Naive thymus-derived CD4-positive, alpha-beta T cell (primary cell): Measurements from ENCODE around the gene DNAI4. TPM values are rescaled to one million over a fixed set of nuclear protein-coding genes. Genes with fewer than 3 reads are reported as not detected.

Experiments
- ATAC-seq: fragments of 150-1000 bp; cut with Tn5 transposase; 2 replicates; pipeline ENCODE4 v1.10.0; 2021; ENCODE audit warnings: mild to moderate bottlenecking, moderate library complexity
- CTCF ChIA-PET: fragments of 350-600 bp; sonication (Branson Sonifier 250); formaldehyde crosslinking; loops from one replicate; lab custom pipeline; 2021; ENCODE audit warnings: antibody characterized with exemption; lab: Charles Lee
- POLR2A ChIA-PET: fragments of 350-600 bp; sonication (Branson Sonifier 250); formaldehyde crosslinking; loops from one replicate; lab custom pipeline; 2021; ENCODE audit warnings: antibody characterized with exemption, inconsistent platforms; lab: Charles Lee
- DNase-seq, 9 donors: peaks; one replicate each; pipeline versions ENCODE4 v3.0.0 to v3.0.0-alpha.2; 2020 to 2022; ENCODE audit warnings: mixed read lengths in 1 of 9
- H3K27ac ChIP-seq: one replicate; pipeline ENCODE4 v1.7.0; 2013; ENCODE audit warnings: mild to moderate bottlenecking, low read depth, low read length, moderate library complexity
- H3K27me3 ChIP-seq, 2 donors: one replicate each; pipeline ENCODE4 v1.7.0; 2013; ENCODE audit warnings: low read length in 2 of 2, mild to moderate bottlenecking in 2 of 2, moderate library complexity in 2 of 2; ENCODE audit not compliant: control insufficient read depth in 2 of 2, insufficient read depth in 2 of 2
- H3K36me3 ChIP-seq, 3 experiments: 1 replicate in 2 of 3; 2 replicates in 1 of 3; pipeline ENCODE4 v1.7.0; 2013; ENCODE audit warnings: low read length in 3 of 3, mild to moderate bottlenecking in 3 of 3, moderate library complexity in 1 of 3; ENCODE audit not compliant: insufficient read depth in 3 of 3, control insufficient read depth in 2 of 3
- H3K4me1 ChIP-seq, 2 donors: one replicate each; pipeline ENCODE4 v1.7.0; 2013; ENCODE audit warnings: low read length in 2 of 2, mild to moderate bottlenecking in 2 of 2, moderate library complexity in 1 of 2; ENCODE audit not compliant: control insufficient read depth in 2 of 2, insufficient read depth in 2 of 2
- H3K4me3 ChIP-seq: 2 replicates; pipeline ENCODE4 v1.7.0; 2013; ENCODE audit warnings: mild to moderate bottlenecking, low read length
- H3K9me3 ChIP-seq, 3 experiments: 1 replicate in 2 of 3; 2 replicates in 1 of 3; pipeline ENCODE4 v1.7.0; 2013; ENCODE audit warnings: low read length in 3 of 3; ENCODE audit not compliant: control insufficient read depth in 2 of 3
- H3K27ac Mint-ChIP-seq, 9 donors: one replicate each; pipeline ENCODE4 v1.8.0; 2020 to 2022; ENCODE audit warnings: mixed read lengths in 9 of 9, mild to moderate bottlenecking in 8 of 9, moderate library complexity in 5 of 9, inconsistent platforms in 2 of 9
- H3K27me3 Mint-ChIP-seq, 5 donors: one replicate each; pipeline ENCODE4 v1.8.0; 2021 to 2022; ENCODE audit warnings: mixed read lengths in 5 of 5, mild to moderate bottlenecking in 1 of 5
- H3K36me3 Mint-ChIP-seq, 5 donors: one replicate each; pipeline ENCODE4 v1.8.0; 2020 to 2022; ENCODE audit warnings: mixed read lengths in 5 of 5, mild to moderate bottlenecking in 3 of 5, inconsistent platforms in 1 of 5
- H3K4me1 Mint-ChIP-seq, 7 donors: one replicate each; pipeline ENCODE4 v1.8.0; 2020 to 2022; ENCODE audit warnings: mixed read lengths in 7 of 7, mild to moderate bottlenecking in 3 of 7, inconsistent platforms in 1 of 7
- H3K4me3 Mint-ChIP-seq, 10 donors: one replicate each; pipeline ENCODE4 v1.8.0; 2020 to 2022; ENCODE audit warnings: mild to moderate bottlenecking in 10 of 10, mixed read lengths in 10 of 10, moderate library complexity in 6 of 10, inconsistent platforms in 2 of 10
- H3K9me3 Mint-ChIP-seq, 11 donors: one replicate each; pipeline ENCODE4 v1.8.0; 2020 to 2022; ENCODE audit warnings: mixed read lengths in 11 of 11, mild to moderate bottlenecking in 4 of 11, inconsistent platforms in 1 of 11, moderate library complexity in 1 of 11
- intact Hi-C, 2 donors: fragments of 100-400 bp; cut with micrococcal nuclease; formaldehyde crosslinking; loops; one replicate each; pipeline ENCODE4 v1.15.1; 2023
- polyA plus RNA-seq, 2 donors: library from polyadenylated mRNA; unstranded; fragments of 300-500 nt; fragmentation: Illumina TruSeq; gene quantifications; one replicate each; pipeline ENCODE4 v1.2.3, GENCODE V29; 2021
- total RNA-seq, 6 experiments: library from RNA in 5 of 6; stranded (reverse) in 5 of 6; gene quantifications; 1 replicate in 5 of 6; 2 replicates in 1 of 6; pipeline ENCODE4 v1.2.3 and lab custom pipeline; 2021 to 2026

Gene DNAI4
- total and polyA plus RNA-seq, 7 experiments from 2014 or later = 1.3 to 10.7 (median 2.3) TPM

DNA sequence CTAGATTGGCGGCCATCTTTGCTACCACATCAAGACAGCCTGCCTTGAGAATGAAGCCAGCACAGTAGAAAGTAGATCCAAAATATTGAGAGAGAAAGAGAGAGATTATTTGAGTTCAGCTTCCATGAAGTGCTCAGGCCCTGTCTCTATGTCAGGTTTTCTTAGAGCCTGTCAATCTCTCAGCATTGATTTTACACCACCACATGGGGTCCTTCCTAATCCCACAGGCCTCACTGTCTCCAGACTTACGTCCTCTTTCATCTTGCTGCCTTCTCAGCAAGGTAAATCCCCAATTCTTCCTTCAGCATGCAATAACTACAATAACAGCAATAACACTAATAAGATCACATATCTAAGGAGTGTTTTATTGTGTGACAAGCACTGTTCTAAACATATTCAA, 151.4 kb downstream of the DNAI4 start:
- no peak overlapping the region for H3K4me3 Mint-ChIP-seq
- DNase-seq = no peak
- no peak for ATAC-seq
- POLR2A ChIA-PET = no interaction called here
- Histone ChIP-seq H3K9me3 (no peaks in the 10 kb centered on the region), H3K27ac (no peak overlapping the region), H3K36me3 (no peaks in the 10 kb centered on the region), H3K4me1 (no peaks in the 10 kb centered on the region), H3K27me3 (no peaks in the 10 kb centered on the region), H3K4me3 (no peak overlapping the region)
- no peaks in the 10 kb centered on the region for H3K9me3 Mint-ChIP-seq
- H3K27me3 Mint-ChIP-seq = peaks cover 0 to 3% (median 0%) of the 10 kb centered on the region in 5 donors
- H3K36me3 Mint-ChIP-seq = no peaks in the 10 kb centered on the region
- H3K4me1 Mint-ChIP-seq = peaks cover 11 to 30% (median 26%) of the 10 kb centered on the region in 7 donors
- CTCF ChIA-PET = interaction anchor here (0.7 kb wide), 1 partner anchor 178 kb away, joined by 4 read pairs; no protein-coding TSS in a partner anchor
- no peak overlapping the region for H3K27ac Mint-ChIP-seq
- intact Hi-C loops = no loop called here

- Mint-ChIP-seq H3K9me3 (no peaks in the 10 kb centered on the region), H3K36me3 (no peaks in the 10 kb centered on the region), H3K27ac (peak overlapping the region in 3 of 9 donors; percentile 38 to 67 (median 49)), H3K27me3 (no peaks in the 10 kb centered on the region), H3K4me3 (peak overlapping the region in 7 of 10 donors; percentile 3 to 81 (median 56)), H3K4me1 (peaks cover 11 to 30% (median 26%) of the 10 kb centered on the region in 7 donors)
- DNase-seq = peak in 1 of 9 donors; percentile 11
- intact Hi-C loops = loop anchor here in 1 of 2 donors (1.0 to 2.0 kb wide), 3 partner anchors 155 to 660 kb away; partner anchors contain the start of gene SERBP1
- H3K27ac ChIP-seq = no peak overlapping the region
- ChIA-PET POLR2A (no interaction called here), CTCF (interaction anchor here (1.7 kb wide), 1 partner anchor 379 kb away, joined by 9 read pairs; no protein-coding TSS in a partner anchor)
- no peak for ATAC-seq
- no peaks in the 10 kb centered on the region for H3K4me1 ChIP-seq
- no peak overlapping the region for H3K4me3 ChIP-seq
- H3K27me3 ChIP-seq = no peaks in the 10 kb centered on the region
- no peaks in the 10 kb centered on the region for H3K9me3 ChIP-seq
- no peaks in the 10 kb centered on the region for H3K36me3 ChIP-seq
These were observed 154.0 kb downstream of the DNAI4 start for GRCh38 chr1:66770694-66771093.

- ChIA-PET POLR2A (interaction anchor here (0.8 to 1.4 kb wide), 2 partner anchors 155 to 223 kb away, joined by 3 to 4 read pairs; no protein-coding TSS in a partner anchor), CTCF (interaction anchor here (0.6 to 1.7 kb wide), 3 partner anchors 226 to 464 kb away, joined by 3 to 9 read pairs (median 3); no protein-coding TSS in a partner anchor)
- intact Hi-C loops = loop anchor here in 1 of 2 donors (1.0 to 2.0 kb wide), 3 partner anchors 155 to 661 kb away; partner anchors contain the start of gene SERBP1
- no peaks in the 10 kb centered on the region for H3K9me3 ChIP-seq
- peak overlapping the region; percentile 42 for H3K4me3 ChIP-seq
- peak overlapping the region in 9 of 10 donors; percentile 56 to 81 (median 72) for H3K4me3 Mint-ChIP-seq
- H3K27ac Mint-ChIP-seq = peak overlapping the region in 7 of 9 donors; percentile 5 to 81 (median 67)
- no peak for DNase-seq
- no peak for ATAC-seq
- H3K36me3 Mint-ChIP-seq = no peaks in the 10 kb centered on the region
- H3K27ac ChIP-seq = no peak overlapping the region
- no peaks in the 10 kb centered on the region for H3K9me3 Mint-ChIP-seq
- no peaks in the 10 kb centered on the region for H3K27me3 ChIP-seq
- peaks cover 11 to 30% (median 26%) of the 10 kb centered on the region in 7 donors for H3K4me1 Mint-ChIP-seq
- no peaks in the 10 kb centered on the region for H3K27me3 Mint-ChIP-seq
- H3K4me1 ChIP-seq = no peaks in the 10 kb centered on the region
- no peaks in the 10 kb centered on the region for H3K36me3 ChIP-seq
These were observed 154.4 kb downstream of the DNAI4 start for GRCh38 chr1:66770240-66770639.

- Mint-ChIP-seq H3K9me3 (no peaks in the 10 kb centered on the region), H3K27ac (peak overlapping the region; percentile 34 to 81 (median 67)), H3K27me3 (no peaks in the 10 kb centered on the region), H3K36me3 (no peaks in the 10 kb centered on the region), H3K4me1 (peaks cover 11 to 34% (median 26%) of the 10 kb centered on the region in 7 donors), H3K4me3 (peak overlapping the region; percentile 41 to 81 (median 72))
- H3K9me3 ChIP-seq = no peaks in the 10 kb centered on the region
- ChIA-PET CTCF (interaction anchor here (0.6 to 1.7 kb wide), 3 partner anchors 227 to 465 kb away, joined by 3 to 9 read pairs (median 3); no protein-coding TSS in a partner anchor), POLR2A (interaction anchor here (0.8 to 1.4 kb wide), 2 partner anchors 156 to 224 kb away, joined by 3 to 4 read pairs; no protein-coding TSS in a partner anchor)
- DNase-seq = peak in 6 of 9 donors; percentile 11 to 47 (median 34)
- H3K4me1 ChIP-seq = no peaks in the 10 kb centered on the region
- no peaks in the 10 kb centered on the region for H3K36me3 ChIP-seq
- peak; percentile 64 for ATAC-seq
- no peaks in the 10 kb centered on the region for H3K27me3 ChIP-seq
- H3K4me3 ChIP-seq = peak overlapping the region; percentile 42
- H3K27ac ChIP-seq = peak overlapping the region; percentile 44
- intact Hi-C loops = loop anchor here (1.0 to 5.0 kb wide), 8 partner anchors 156 to 812 kb away; partner anchors contain the start of genes SERBP1 (in 1 of the 2) and SLC35D1 (in 1 of the 2)
These were observed 155.0 kb downstream of the DNAI4 start for GRCh38 chr1:66769512-66770229.

- H3K27me3 ChIP-seq = no peaks in the 10 kb centered on the region
- CTCF ChIA-PET = interaction anchor here (0.7 to 1.7 kb wide), 4 partner anchors 44 to 381 kb away, joined by 3 to 9 read pairs (median 3); no protein-coding TSS in a partner anchor
- ATAC-seq (no peak), DNase-seq (no peak)
- H3K4me1 Mint-ChIP-seq = peaks cover 11 to 34% (median 26%) of the 10 kb centered on the region in 7 donors
- no peaks in the 10 kb centered on the region for H3K36me3 Mint-ChIP-seq
- H3K4me3 Mint-ChIP-seq = peak overlapping the region in 9 of 10 donors; percentile 24 to 81 (median 72)
- no peak overlapping the region for H3K4me3 ChIP-seq
- intact Hi-C loops = loop anchor here (1.0 to 5.0 kb wide), 5 partner anchors 183 to 812 kb away; partner anchors contain the start of gene SLC35D1 (in 1 of the 2)
- no peaks in the 10 kb centered on the region for H3K27me3 Mint-ChIP-seq
- no peaks in the 10 kb centered on the region for H3K36me3 ChIP-seq
- no peak overlapping the region for H3K27ac ChIP-seq
- no peaks in the 10 kb centered on the region for H3K9me3 Mint-ChIP-seq
- H3K4me1 ChIP-seq = no peaks in the 10 kb centered on the region
- H3K9me3 ChIP-seq = no peaks in the 10 kb centered on the region
- peak overlapping the region in 7 of 9 donors; percentile 62 to 81 (median 67) for H3K27ac Mint-ChIP-seq
- POLR2A ChIA-PET = interaction anchor here (1.4 kb wide), 1 partner anchor 157 kb away, joined by 3 read pairs; no protein-coding TSS in a partner anchor
These were observed 155.7 kb downstream of the DNAI4 start for GRCh38 chr1:66768965-66769364.

DNA sequence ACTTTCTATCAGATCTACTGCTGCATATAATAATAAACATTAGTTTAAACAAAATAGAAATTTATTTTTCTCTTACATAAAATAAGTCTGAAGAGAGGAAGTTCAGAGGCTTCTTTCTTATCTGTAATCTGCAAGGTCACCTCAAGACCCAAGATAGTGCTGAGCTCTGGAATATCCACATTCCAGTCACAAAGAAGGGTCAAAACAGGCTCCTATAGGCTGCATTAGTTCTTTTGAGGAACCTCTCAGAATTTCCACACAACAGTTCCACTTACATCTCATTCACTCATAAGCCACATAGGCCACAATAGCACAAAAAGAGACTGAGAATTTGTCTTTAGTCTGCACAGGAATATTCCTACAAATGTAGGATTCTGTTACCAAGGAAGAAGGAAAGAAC, 157.0 kb downstream of the DNAI4 start:
- Histone ChIP-seq H3K27me3 (no peaks in the 10 kb centered on the region), H3K36me3 (no peaks in the 10 kb centered on the region), H3K27ac (no peak overlapping the region), H3K4me1 (no peaks in the 10 kb centered on the region), H3K4me3 (no peak overlapping the region), H3K9me3 (no peaks in the 10 kb centered on the region)
- DNase-seq = no peak
- Mint-ChIP-seq H3K4me3 (no peak overlapping the region), H3K27me3 (no peaks in the 10 kb centered on the region), H3K27ac (no peak overlapping the region), H3K9me3 (no peaks in the 10 kb centered on the region), H3K36me3 (no peaks in the 10 kb centered on the region), H3K4me1 (peaks cover 11 to 34% (median 26%) of the 10 kb centered on the region in 7 donors)
- intact Hi-C loops = loop anchor here (5.0 kb wide), 4 partner anchors 185 to 810 kb away; partner anchors contain the start of gene SLC35D1 (in 1 of the 2)
- no peak for ATAC-seq
- ChIA-PET POLR2A (interaction anchor here (0.6 kb wide), 1 partner anchor 9 kb away, joined by 7 read pairs; no protein-coding TSS in a partner anchor), CTCF (interaction anchor here (1.4 to 2.0 kb wide), 2 partner anchors 14 to 378 kb away, joined by 4 to 5 read pairs; no protein-coding TSS in a partner anchor)
